HepG2 (cell line): ENCODE measurements around the gene DOCK4. TPM values are rescaled to one million over a fixed set of nuclear protein-coding genes. Genes with fewer than 3 reads are reported as not detected.

ENCODE experiments used
- ATAC-seq: fragments of 200-7000 bp; cut with Tn5 transposase; 3 replicates; pipeline ENCODE4 v1.9.1; 2020; ENCODE audit warnings: mild to moderate bottlenecking, moderate library complexity
- BruUV-seq: library from RNA; stranded (reverse); fragments of 400-500 nt; replicated peaks from 2 replicates; lab custom pipeline; 2021; lab: Mats Ljungman, UMichigan
- CTCF ChIA-PET: fragments of 300-600 bp; formaldehyde crosslinking; extraction: SDS; loops from one replicate; lab custom pipeline; 2021; ENCODE audit warnings: low total read pairs, inconsistent platforms, low intra/inter-chr PET ratio; lab: Yijun Ruan, JAX
- POLR2A ChIA-PET: fragments of 350-600 bp; sonication (Branson Sonifier 250); formaldehyde crosslinking; loops from one replicate; lab custom pipeline; 2020; ENCODE audit warnings: antibody characterized with exemption, inconsistent platforms; lab: Yijun Ruan, JAX
- DNase-seq: peaks from one replicate; pipeline ENCODE4 v3.0.0-alpha.2; 2015; ENCODE audit warnings: low spot score
- FAIRE-seq: peaks from 3 replicates; lab custom pipeline; 2011; peaks lifted over from hg19 to GRCh38; lab: Jason Lieb, UNC
- H2AFZ ChIP-seq: one replicate; pipeline ENCODE4 v1.6.1; 2011; ENCODE audit warnings: low read length, inconsistent platforms
- H3K27ac ChIP-seq: fragments of 300-600 bp; 3 replicates; pipeline ENCODE4 v1.8.0; 2011; ENCODE audit warnings: mixed run types, mild to moderate bottlenecking, mixed read lengths, low read length, inconsistent platforms; ENCODE audit not compliant: insufficient read depth; ENCODE audit errors: extremely low read length
- H3K27me3 ChIP-seq, 2 experiments: fragments of 200-600 bp in 1 of 2; 2 replicates in 1 of 2; 3 replicates in 1 of 2; pipeline versions ENCODE4 v1.6.0 to v1.8.0; 2011; ENCODE audit warnings: low read length in 2 of 2, mild to moderate bottlenecking in 2 of 2, moderate library complexity in 2 of 2, inconsistent platforms in 1 of 2; ENCODE audit not compliant: insufficient read depth in 2 of 2, control insufficient read depth in 1 of 2
- H3K36me3 ChIP-seq, 2 experiments: fragments of 200-600 bp in 1 of 2; replicated peaks in 1 of 2; 2 replicates in 1 of 2; 3 replicates in 1 of 2; pipeline versions ENCODE4 v1.5.1 to v1.8.0; 2011; ENCODE audit warnings: low read length in 2 of 2, inconsistent platforms in 1 of 2; ENCODE audit not compliant: insufficient read depth in 2 of 2, control insufficient read depth in 1 of 2
- H3K4me1 ChIP-seq: 2 replicates; pipeline ENCODE4 v1.5.1; 2012; ENCODE audit warnings: low read length, inconsistent platforms; ENCODE audit not compliant: insufficient read depth
- H3K4me2 ChIP-seq: 2 replicates; pipeline ENCODE4 v1.6.0; 2011; ENCODE audit warnings: low read depth, low read length, inconsistent platforms
- H3K4me3 ChIP-seq, 3 experiments: fragments of 200-600 bp in 1 of 3; sonication (generic), shearing (Covaris generic) in 1 of 3; replicated peaks in 1 of 3; 2 replicates each; pipeline ENCODE4 v1.5.1; 2011 to 2016; ENCODE audit warnings: low read length in 3 of 3, inconsistent platforms in 2 of 3, low read depth in 2 of 3, mild to moderate bottlenecking in 2 of 3, control low read depth in 1 of 3, mixed read lengths in 1 of 3; ENCODE audit not compliant: insufficient read depth in 1 of 3
- H3K79me2 ChIP-seq: one replicate; pipeline ENCODE4 v1.6.1; 2011; ENCODE audit warnings: low read length, inconsistent platforms; ENCODE audit not compliant: insufficient read depth
- H3K9ac ChIP-seq: 2 replicates; pipeline ENCODE4 v1.6.0; 2011; ENCODE audit warnings: mild to moderate bottlenecking, low read depth, low read length, inconsistent platforms; ENCODE audit not compliant: insufficient read depth
- H3K9me3 ChIP-seq: 2 replicates; pipeline ENCODE4 v1.5.1; 2012; ENCODE audit warnings: mild to moderate bottlenecking, low read length
- H4K20me1 ChIP-seq: 2 replicates; pipeline ENCODE4 v1.6.0; 2011; ENCODE audit warnings: inconsistent platforms, mild to moderate bottlenecking, low read length, moderate library complexity; ENCODE audit not compliant: insufficient read depth
- ATF5 ChIP-seq: sonication (generic); formaldehyde crosslinking; IDR thresholded peaks from 2 replicates; pipeline ENCODE4 v1.4.0; 2020; ENCODE audit warnings: mild to moderate bottlenecking, low read depth, missing genetic modification reagents
- JUND ChIP-seq: sonication (generic); formaldehyde crosslinking; IDR thresholded peaks from 2 replicates; pipeline ENCODE4 v1.8.0; 2022; ENCODE audit warnings: mild to moderate bottlenecking, missing genetic modification reagents
- KDM5A ChIP-seq: fragments of 200-600 bp; sonication (generic); IDR thresholded peaks from 2 replicates; pipeline ENCODE4 v1.7.0; 2018; ENCODE audit warnings: antibody characterized with exemption, mild to moderate bottlenecking, low read length, borderline replicate concordance
- LBX2 ChIP-seq: sonication (generic); formaldehyde crosslinking; IDR thresholded peaks from 2 replicates; pipeline ENCODE4 v1.5.0; 2020; ENCODE audit warnings: missing genetic modification reagents, mild to moderate bottlenecking, borderline replicate concordance
- MZF1 ChIP-seq: sonication (generic); formaldehyde crosslinking; IDR thresholded peaks from 2 replicates; pipeline ENCODE4 v1.8.1; 2023; ENCODE audit warnings: mild to moderate bottlenecking, missing genetic modification reagents, borderline replicate concordance
- PRDM15 ChIP-seq: sonication (generic); formaldehyde crosslinking; IDR thresholded peaks from 2 replicates; pipeline ENCODE4 v1.4.0; 2020; ENCODE audit warnings: missing genetic modification reagents
- SALL1 ChIP-seq: sonication (generic); formaldehyde crosslinking; IDR thresholded peaks from 2 replicates; pipeline ENCODE4 v1.8.0; 2022; ENCODE audit warnings: mild to moderate bottlenecking, missing genetic modification reagents
- STAG1 ChIP-seq: sonication (generic); formaldehyde crosslinking; IDR thresholded peaks from 2 replicates; pipeline ENCODE4 v1.4.0; 2020; ENCODE audit warnings: missing genetic modification reagents
- U2AF1 ChIP-seq: fragments of 200-400 bp; formaldehyde crosslinking; optimal IDR thresholded peaks from 2 replicates; pipeline ENCODE3; 2017; ENCODE audit warnings: mild to moderate bottlenecking, low read depth, low read length
- WIZ ChIP-seq: sonication (generic); formaldehyde crosslinking; IDR thresholded peaks from 2 replicates; pipeline ENCODE4 v1.5.1; 2020; ENCODE audit warnings: mild to moderate bottlenecking, missing genetic modification reagents
- ZBTB20 ChIP-seq: sonication (generic); formaldehyde crosslinking; IDR thresholded peaks from 2 replicates; pipeline ENCODE4 v1.8.1; 2023; ENCODE audit warnings: missing genetic modification reagents, low read depth, mild to moderate bottlenecking, borderline replicate concordance
- ZBTB3 ChIP-seq: sonication (generic); formaldehyde crosslinking; IDR thresholded peaks from 2 replicates; pipeline ENCODE4 v1.4.0; 2020; ENCODE audit warnings: low read depth, mild to moderate bottlenecking, moderate library complexity, missing genetic modification reagents, borderline replicate concordance
- ZFY ChIP-seq: sonication (generic); formaldehyde crosslinking; IDR thresholded peaks from 2 replicates; pipeline ENCODE4 v1.4.0; 2020; ENCODE audit warnings: missing genetic modification reagents
- ZNF234 ChIP-seq: sonication (generic); formaldehyde crosslinking; conservative IDR thresholded peaks from 2 replicates; pipeline ENCODE4 v1.5.1; 2020; ENCODE audit warnings: mild to moderate bottlenecking, missing genetic modification reagents
- ZNF501 ChIP-seq: sonication (generic); formaldehyde crosslinking; IDR thresholded peaks from 2 replicates; pipeline ENCODE4 v1.5.1; 2020; ENCODE audit warnings: mild to moderate bottlenecking, moderate library complexity, missing genetic modification reagents
- WGBS: methylation state at CpG from one replicate; pipeline ENCODE4 v1.1.6; 2017; ENCODE audit warnings: low lambda C conversion rate; 5-methylcytosine and 5-hydroxymethylcytosine counted together
- in situ Hi-C: cut with HindIII; loops from 2 replicates; pipeline ENCODE4 v1.10.0; 2017; ENCODE audit warnings: low pct_unique_long_range_greater_than_20kb; ENCODE audit not compliant: extremely low pct_ligation_motif_present
- intact Hi-C: fragments of 100-400 bp; cut with micrococcal nuclease; formaldehyde crosslinking; loops from one replicate; pipeline ENCODE4 v1.10.0; 2022; ENCODE audit not compliant: unreplicated experiment
- polyA plus RNA-seq, 8 experiments: library from polyadenylated mRNA; depleted of rRNA in 3 of 8; stranded (reverse) in 7 of 8; unstranded in 1 of 8; fragments of >200 nt; fragmentation: Illumina TruSeq in 4 of 8; extraction: Trizol in 4 of 8; gene quantifications; 2 replicates each; pipeline versions ENCODE4 v1.2.1 to v1.2.3, GENCODE V29; 2011 to 2016; ENCODE audit warnings: low read depth in 4 of 8, missing spikeins in 1 of 8, mixed read lengths in 1 of 8; ENCODE audit not compliant: insufficient read depth in 1 of 8
- total RNA-seq, 5 experiments: library from RNA; depleted of rRNA; stranded (reverse); fragments of >200 nt; fragmentation: Illumina TruSeq; extraction: Trizol; gene quantifications; 2 replicates each; pipeline ENCODE4 v1.2.3, GENCODE V29; 2016; ENCODE audit warnings: low read depth in 1 of 5

DOCK4 gene
- total and polyA plus RNA-seq, 2 of the 13 experiments (the other 11 are each of a cell fraction or from before 2014, with no cell fraction given), result 13.5 to 17.4 TPM

DNA sequence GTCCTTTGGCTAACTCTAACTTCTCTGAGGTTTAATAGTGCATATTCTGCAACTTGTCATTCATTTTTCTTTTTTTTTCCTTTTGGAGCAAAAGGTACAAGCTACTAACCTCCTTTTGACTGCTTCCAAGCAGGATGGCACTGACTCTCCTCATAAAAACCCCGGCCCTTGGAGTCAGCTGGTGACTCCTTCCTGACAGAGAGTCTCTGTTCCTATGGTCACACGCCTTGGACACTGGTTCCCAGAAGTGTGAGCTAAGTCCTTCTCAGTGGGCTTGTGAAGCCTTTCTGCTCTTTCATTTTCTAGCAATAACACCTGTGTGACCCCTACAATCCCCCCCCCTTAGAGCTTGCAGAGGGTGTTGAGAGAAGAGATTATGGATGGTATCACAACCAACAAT lies 21.7 kb downstream of the DOCK4 start:
- no peak overlapping the region for H3K4me2 ChIP-seq
- intact Hi-C loops, result no loop called here

GRCh38 chr7:112183266-112183665 lies 22.9 kb downstream of the DOCK4 start:
- Histone ChIP-seq H3K9me3 (no peaks in the 10 kb centered on the region), H3K79me2 (peaks cover 69% of the 10 kb centered on the region), H3K4me1 (peaks cover 46% of the 10 kb centered on the region), H2AFZ (no peak overlapping the region), H4K20me1 (peaks cover 14% of the 10 kb centered on the region), H3K4me2 (peak overlapping the region; percentile 49; the same call in 1 of the 2 replicates), H3K27me3 (no peaks in the 10 kb centered on the region), H3K9ac (no peak overlapping the region), H3K27ac (no peak overlapping the region), H3K4me3 (no peak overlapping the region), H3K36me3 (no peaks in the 10 kb centered on the region)
- FAIRE-seq (no peak), ATAC-seq (peak; percentile 70), DNase-seq (peak; percentile 32)
- BruUV-seq, result no TSS peak
- intact Hi-C loops (no loop called here), in situ Hi-C loops (no loop called here)
- WGBS, result 20% methylated on average over 1 of the region's 1 CpG
- ChIA-PET POLR2A (interaction anchor here (1.0 to 1.6 kb wide), 4 partner anchors 11 to 252 kb away, joined by 3 to 5 read pairs (median 4); no protein-coding TSS in a partner anchor), CTCF (no interaction called here)
- TF ChIP-seq ZFY (CRISPR knock-in tag) (0 out of 2 replicates have a peak, but pooled peaks have one; percentile 22), STAG1 (CRISPR knock-in tag) (no peak), ZBTB20 (no peak), U2AF1 (no peak), ZNF234 (CRISPR knock-in tag) (no peak), SALL1 (CRISPR knock-in tag) (peak; percentile 14; the same call in 1 of the 2 replicates), JUND (CRISPR knock-in tag) (no peak), PRDM15 (CRISPR knock-in tag) (peak; percentile 87), ZNF501 (no peak), WIZ (CRISPR knock-in tag) (no peak)

More for the DNA sequence above, 21.7 kb downstream of the DOCK4 start:
- Histone ChIP-seq H2AFZ (no peak overlapping the region), H3K27ac (no peak overlapping the region), H3K36me3 (no peaks in the 10 kb centered on the region), H3K27me3 (no peaks in the 10 kb centered on the region), H3K4me3 (no peak overlapping the region), H3K79me2 (peaks cover 81% of the 10 kb centered on the region), H3K9me3 (no peaks in the 10 kb centered on the region), H3K9ac (no peak overlapping the region), H3K4me1 (peaks cover 45% of the 10 kb centered on the region), H4K20me1 (peaks cover 14% of the 10 kb centered on the region)
- 92% methylated on average over 2 of the region's 2 CpGs for WGBS
- ChIA-PET CTCF (no interaction called here), POLR2A (interaction anchor here (0.5 kb wide), 1 partner anchor 75 kb away, joined by 3 read pairs; no protein-coding TSS in a partner anchor)
- in situ Hi-C loops, result no loop called here
- BruUV-seq, result no TSS peak
- DNase-seq (no peak), FAIRE-seq (no peak), ATAC-seq (no peak)
- no peak for TF ChIP-seq ZBTB3 (CRISPR knock-in tag)
- TF ChIP-seq MZF1, result no peak
- TF ChIP-seq KDM5A, result no peak
- no peak for TF ChIP-seq LBX2 (CRISPR knock-in tag)
- TF ChIP-seq ATF5 (CRISPR knock-in tag), result no peak
